ENCODE measurements around the gene ENTPD1.
"Not testable (repeated sequence)": the region's sequence is repeated elsewhere in the genome, so short reads cannot be mapped to it uniquely, and the experiment has no call there.

Gene ENTPD1

DNA sequence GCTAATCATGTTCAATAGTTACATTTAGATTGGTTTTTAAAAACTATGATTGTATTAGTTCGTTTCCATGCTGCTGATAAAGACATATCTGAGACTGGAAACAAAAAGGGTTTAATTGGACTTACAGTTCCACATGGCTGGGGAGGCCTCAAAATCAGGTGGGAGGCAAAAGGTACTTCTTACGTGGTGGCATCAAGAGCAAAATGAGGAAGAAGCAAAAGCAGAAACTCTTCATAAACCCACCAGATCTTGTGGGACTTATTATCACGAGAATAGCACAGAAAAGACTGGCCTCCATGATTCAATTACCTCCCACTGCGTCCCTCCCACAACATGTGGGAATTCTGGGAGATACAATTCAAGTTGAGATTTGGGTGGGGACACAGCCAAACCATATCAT is 117.7 kb downstream of the ENTPD1 start:
- DNase-seq (ENCODE audit: low read depth): no peak
- H3K4me3 ChIP-seq (ENCODE audit: low read depth, low read length): no peak overlapping the region
- TF ChIP-seq, protein P1, sequence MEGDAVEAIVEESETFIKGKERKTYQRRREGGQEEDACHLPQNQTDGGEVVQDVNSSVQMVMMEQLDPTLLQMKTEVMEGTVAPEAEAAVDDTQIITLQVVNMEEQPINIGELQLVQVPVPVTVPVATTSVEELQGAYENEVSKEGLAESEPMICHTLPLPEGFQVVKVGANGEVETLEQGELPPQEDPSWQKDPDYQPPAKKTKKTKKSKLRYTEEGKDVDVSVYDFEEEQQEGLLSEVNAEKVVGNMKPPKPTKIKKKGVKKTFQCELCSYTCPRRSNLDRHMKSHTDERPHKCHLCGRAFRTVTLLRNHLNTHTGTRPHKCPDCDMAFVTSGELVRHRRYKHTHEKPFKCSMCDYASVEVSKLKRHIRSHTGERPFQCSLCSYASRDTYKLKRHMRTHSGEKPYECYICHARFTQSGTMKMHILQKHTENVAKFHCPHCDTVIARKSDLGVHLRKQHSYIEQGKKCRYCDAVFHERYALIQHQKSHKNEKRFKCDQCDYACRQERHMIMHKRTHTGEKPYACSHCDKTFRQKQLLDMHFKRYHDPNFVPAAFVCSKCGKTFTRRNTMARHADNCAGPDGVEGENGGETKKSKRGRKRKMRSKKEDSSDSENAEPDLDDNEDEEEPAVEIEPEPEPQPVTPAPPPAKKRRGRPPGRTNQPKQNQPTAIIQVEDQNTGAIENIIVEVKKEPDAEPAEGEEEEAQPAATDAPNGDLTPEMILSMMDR (IDR thresholded peaks at IDR 0.05; ENCODE audit: low read depth, low read length, missing control alignments): no peak

DNA sequence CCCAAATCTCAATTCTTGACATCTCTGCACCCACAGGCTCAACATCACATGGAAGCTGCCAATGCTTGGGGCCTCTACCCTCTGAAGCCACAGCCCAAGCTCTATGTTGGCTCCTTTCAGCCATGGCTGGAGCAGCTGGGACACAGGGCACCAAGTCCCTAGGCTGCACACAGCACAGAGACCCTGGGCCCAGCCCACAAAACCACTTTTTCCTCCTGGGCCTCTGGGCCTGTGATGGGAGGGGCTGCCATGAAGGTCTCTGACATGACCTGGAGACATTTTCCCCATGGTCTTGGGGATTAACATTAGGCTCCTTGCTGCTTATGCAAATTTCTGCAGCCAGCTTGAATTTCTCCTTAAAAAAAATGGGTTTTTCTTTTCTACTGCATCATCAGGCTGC is 118.8 kb downstream of the ENTPD1 start:
- H3K4me3 ChIP-seq (ENCODE audit: low read depth, low read length); DNase-seq (ENCODE audit: low read depth): not testable (repeated sequence)

DNA sequence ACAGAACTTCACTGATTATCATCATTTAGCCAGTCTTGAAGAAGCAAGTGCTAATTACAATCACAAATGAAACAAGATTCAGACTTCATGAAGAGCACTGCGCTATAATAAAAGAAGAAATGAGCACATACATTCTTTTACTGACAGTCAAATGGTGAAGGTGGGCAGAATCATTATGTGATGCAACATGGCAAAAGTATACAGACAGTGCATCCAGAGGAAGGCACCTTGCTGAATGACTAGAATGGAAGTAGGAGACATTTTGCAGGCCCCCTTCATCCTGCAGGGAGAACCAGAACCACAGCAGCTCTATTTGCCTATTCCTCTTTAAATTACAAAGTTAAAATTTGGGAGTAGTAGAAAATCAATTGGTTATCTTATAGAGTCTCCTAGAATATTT is 120.8 kb downstream of the ENTPD1 start:
- H3K4me3 ChIP-seq (ENCODE audit: low read depth, low read length): no peak overlapping the region
- TF ChIP-seq, protein P1 (IDR thresholded peaks at IDR 0.05; ENCODE audit: low read depth, low read length, missing control alignments): no peak
- no peak for DNase-seq (ENCODE audit: low read depth)

DNA sequence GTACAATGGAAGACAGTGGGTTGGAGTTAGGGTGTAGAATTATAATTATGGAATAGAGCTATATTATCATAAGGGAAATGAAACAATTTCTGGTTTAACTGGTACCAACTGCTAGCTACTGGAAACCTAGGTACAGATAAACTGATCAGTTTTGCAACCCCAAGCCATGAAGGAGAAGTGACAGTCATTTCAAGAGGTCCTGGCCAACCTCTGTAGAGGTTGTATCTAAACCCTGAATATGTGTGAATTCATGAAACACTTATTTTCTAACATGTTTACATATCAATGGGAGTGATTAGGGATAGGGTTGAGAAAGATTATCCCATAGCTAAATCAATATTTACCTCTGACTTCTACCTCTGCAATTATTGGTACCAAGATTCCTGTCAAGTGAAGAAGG is 121.9 kb downstream of the ENTPD1 start:
- TF ChIP-seq, protein P1 (IDR thresholded peaks at IDR 0.05; ENCODE audit: low read depth, low read length, missing control alignments): no peak
- no peak for DNase-seq (ENCODE audit: low read depth)
- no peak overlapping the region for H3K4me3 ChIP-seq (ENCODE audit: low read depth, low read length)

DNA sequence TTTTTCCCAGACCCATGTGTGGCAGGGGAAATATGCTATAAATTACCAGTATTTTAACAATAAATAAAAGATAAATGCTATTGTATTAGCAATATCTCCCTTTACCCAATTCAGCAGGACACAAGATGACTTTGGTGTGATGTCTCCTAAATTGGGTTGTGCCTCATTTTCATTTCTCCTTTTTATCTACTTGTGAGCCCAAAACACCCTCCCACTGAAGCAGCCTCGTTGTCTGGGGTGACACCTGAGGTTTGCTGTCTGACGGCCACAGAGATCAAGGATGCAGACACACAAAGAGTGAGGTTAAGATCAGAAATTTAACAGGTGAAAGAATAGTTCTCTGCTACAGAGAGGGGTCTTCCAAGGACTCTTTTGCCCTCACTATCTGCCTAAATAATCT is 124.7 kb downstream of the ENTPD1 start:
- H3K4me3 ChIP-seq (ENCODE audit: low read depth, low read length): no peak overlapping the region
- peak; percentile 31 for DNase-seq (ENCODE audit: low read depth)
- TF ChIP-seq, protein P1 (IDR thresholded peaks at IDR 0.05; ENCODE audit: low read depth, low read length, missing control alignments): no peak

DNA sequence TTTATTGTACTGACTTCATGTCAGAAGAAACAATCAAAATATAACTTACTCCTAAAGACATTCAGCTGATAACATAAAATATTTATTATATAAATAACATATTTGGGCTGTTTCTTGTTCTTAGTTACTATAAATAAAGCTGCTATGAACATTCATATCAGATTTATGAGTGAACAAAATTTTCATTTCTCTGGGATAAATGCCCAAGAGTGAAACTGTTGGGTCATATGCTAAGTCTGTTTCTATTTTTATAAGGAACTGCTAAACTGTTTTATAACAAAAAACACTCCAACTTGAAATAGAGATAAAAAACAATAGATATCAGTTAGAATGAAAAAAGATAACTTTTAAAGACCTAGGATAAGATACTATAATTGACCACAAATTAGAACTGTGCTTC is 125.4 kb downstream of the ENTPD1 start:
- TF ChIP-seq, protein P1 (IDR thresholded peaks at IDR 0.05; ENCODE audit: low read depth, low read length, missing control alignments): no peak
- no peak for DNase-seq (ENCODE audit: low read depth)
- H3K4me3 ChIP-seq (ENCODE audit: low read depth, low read length): no peak overlapping the region

DNA sequence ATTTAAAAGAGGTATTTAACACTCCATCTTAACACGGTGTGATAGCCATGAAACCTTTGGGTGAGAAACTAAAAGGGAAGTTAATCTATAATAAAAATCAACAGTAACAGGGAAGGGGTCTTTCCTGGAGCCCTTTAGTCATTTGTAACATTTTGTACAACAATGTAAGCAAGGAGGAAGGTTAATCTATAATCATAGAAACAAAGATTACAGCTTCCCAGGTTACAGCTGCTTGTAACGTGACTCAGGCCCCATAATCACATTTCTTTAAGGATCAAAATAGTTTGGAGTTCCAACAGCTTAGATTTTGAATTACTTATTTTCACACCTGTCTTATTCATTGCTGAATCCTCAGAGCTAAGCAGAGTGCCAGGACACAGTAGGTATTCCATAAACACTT is 133.9 kb downstream of the ENTPD1 start:
- H3K4me3 ChIP-seq (ENCODE audit: low read depth, low read length): no peak overlapping the region
- TF ChIP-seq, protein P1 (IDR thresholded peaks at IDR 0.05; ENCODE audit: low read depth, low read length, missing control alignments): no peak
- DNase-seq (ENCODE audit: low read depth): no peak
